Testis (tissue), 2 donors: Measurements from ENCODE around the gene MINK1.

Source experiments
- POLR2A ChIP-seq: fragments of 450-650 bp; IDR thresholded peaks from one replicate; pipeline ENCODE4 v1.6.1; 2017; ENCODE audit warnings: antibody characterized with exemption, mild to moderate bottlenecking, moderate library complexity
- TF ChIP-seq, protein P1 (sequence below), 3 experiments: fragments of 450-650 bp in 2 of 3; fragments of 200-600 bp in 1 of 3; sonication (generic) in 1 of 3; IDR thresholded peaks; one replicate each; pipeline ENCODE4 v1.5.1; 2016 to 2019; ENCODE audit warnings: antibody characterized with exemption in 3 of 3, mild to moderate bottlenecking in 2 of 3, moderate library complexity in 1 of 3

DNA sequence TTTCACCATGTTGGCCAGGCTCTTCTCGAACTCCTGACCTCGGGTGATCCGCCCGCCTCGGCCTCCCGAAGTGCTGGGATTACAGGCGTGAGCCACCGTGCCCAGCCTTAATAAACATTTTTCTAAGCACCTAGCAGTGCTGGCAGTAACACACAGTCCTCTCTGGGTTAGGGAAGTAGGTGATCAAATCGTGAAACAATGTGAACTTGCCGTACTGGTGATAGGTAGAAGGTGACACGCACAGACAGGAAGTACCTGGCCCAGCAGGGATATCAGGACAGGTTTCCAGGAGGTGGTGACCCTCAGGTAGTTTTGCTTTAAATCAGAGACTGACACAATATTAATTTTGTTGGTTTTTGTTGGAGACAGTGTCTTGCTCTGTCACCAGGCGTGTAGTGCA lies 21.7 kb upstream of the MINK1 start:
- TF ChIP-seq, protein P1, sequence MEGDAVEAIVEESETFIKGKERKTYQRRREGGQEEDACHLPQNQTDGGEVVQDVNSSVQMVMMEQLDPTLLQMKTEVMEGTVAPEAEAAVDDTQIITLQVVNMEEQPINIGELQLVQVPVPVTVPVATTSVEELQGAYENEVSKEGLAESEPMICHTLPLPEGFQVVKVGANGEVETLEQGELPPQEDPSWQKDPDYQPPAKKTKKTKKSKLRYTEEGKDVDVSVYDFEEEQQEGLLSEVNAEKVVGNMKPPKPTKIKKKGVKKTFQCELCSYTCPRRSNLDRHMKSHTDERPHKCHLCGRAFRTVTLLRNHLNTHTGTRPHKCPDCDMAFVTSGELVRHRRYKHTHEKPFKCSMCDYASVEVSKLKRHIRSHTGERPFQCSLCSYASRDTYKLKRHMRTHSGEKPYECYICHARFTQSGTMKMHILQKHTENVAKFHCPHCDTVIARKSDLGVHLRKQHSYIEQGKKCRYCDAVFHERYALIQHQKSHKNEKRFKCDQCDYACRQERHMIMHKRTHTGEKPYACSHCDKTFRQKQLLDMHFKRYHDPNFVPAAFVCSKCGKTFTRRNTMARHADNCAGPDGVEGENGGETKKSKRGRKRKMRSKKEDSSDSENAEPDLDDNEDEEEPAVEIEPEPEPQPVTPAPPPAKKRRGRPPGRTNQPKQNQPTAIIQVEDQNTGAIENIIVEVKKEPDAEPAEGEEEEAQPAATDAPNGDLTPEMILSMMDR (IDR thresholded peaks at IDR 0.05), result no peak
- no peak for TF ChIP-seq POLR2A
